Vagina (tissue), 2 donors: ENCODE data around the gene RPS6KA5.

Experiments
- POLR2A ChIP-seq, 2 donors: fragments of 450-650 bp; IDR thresholded peaks; one replicate each; pipeline ENCODE4 v1.6.1; 2017; ENCODE audit warnings: antibody characterized with exemption in 2 of 2, mild to moderate bottlenecking in 2 of 2, moderate library complexity in 2 of 2
- POLR2AphosphoS5 ChIP-seq, 2 donors: sonication (generic); formaldehyde crosslinking; IDR thresholded peaks; one replicate each; pipeline ENCODE4 v1.9.0; 2017; ENCODE audit warnings: antibody characterized with exemption in 2 of 2, mild to moderate bottlenecking in 2 of 2, low read depth in 1 of 2; ENCODE audit not compliant: insufficient read depth in 1 of 2

DNA sequence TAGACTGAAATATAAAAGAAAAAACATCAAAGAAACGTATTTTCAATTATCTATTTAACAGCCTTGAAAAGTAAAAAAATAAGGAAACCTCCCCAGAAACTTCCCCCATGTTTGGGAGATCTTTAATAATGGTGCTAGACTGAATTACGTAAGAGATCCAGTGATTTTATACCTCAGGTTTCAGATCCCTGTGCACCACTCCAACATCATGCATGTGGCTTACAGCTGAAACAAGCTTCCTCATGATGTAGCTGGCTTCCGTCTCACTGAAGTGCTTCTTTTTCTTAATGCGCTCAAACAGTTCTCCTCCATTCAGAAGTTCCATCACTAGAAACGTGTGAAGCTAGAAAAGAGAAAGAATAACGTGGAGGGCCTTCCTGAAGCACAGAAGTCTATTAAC lies 166.2 kb downstream of the RPS6KA5 start:
- no peak for TF ChIP-seq POLR2A (IDR thresholded peaks at IDR 0.05)
- TF ChIP-seq POLR2AphosphoS5 (IDR thresholded peaks at IDR 0.05; ENCODE audit: insufficient read depth in 1 of 2, low read depth in 1 of 2), result no peak
